ENCODE measurements around the gene RPS6KC1. TPM values are rescaled to one million over a fixed set of nuclear protein-coding genes. Genes with fewer than 3 reads are reported as not detected.

Gene RPS6KC1
- total and polyA plus RNA-seq, 9 of the 15 experiments (the other 6 are each of a cell fraction or from before 2014, with no cell fraction given), result 4.3 to 34.6 (median 20.9) TPM

GRCh38 chr1:213051127-213051880, at the start of gene RPS6KC1 (continued):
- TF ChIP-seq ZNF318 (IDR thresholded peaks at IDR 0.05; ENCODE audit: borderline replicate concordance in 1 of 2, low read depth in 1 of 2), result peak in 1 of 2 experiments; percentile 89; a peak in 2 of 4 replicates
- TF ChIP-seq MTF1 (CRISPR knock-in tag; IDR thresholded peaks at IDR 0.05; ENCODE audit: borderline replicate concordance), result 0 out of 2 replicates have a peak, but pooled peaks have one; percentile 62
- TF ChIP-seq FOXJ2 (tag; IDR thresholded peaks at IDR 0.05), result 0 out of 2 replicates have a peak, but pooled peaks have one; percentile 40
- no peak for TF ChIP-seq PPARD (CRISPR knock-in tag; IDR thresholded peaks at IDR 0.05)
- no peak for TF ChIP-seq PURB (CRISPR knock-in tag; IDR thresholded peaks at IDR 0.05; ENCODE audit: low read depth)
- no peak for TF ChIP-seq PHF21A (IDR thresholded peaks at IDR 0.05; ENCODE audit: borderline replicate concordance, low read depth)
- TF ChIP-seq, protein P1, sequence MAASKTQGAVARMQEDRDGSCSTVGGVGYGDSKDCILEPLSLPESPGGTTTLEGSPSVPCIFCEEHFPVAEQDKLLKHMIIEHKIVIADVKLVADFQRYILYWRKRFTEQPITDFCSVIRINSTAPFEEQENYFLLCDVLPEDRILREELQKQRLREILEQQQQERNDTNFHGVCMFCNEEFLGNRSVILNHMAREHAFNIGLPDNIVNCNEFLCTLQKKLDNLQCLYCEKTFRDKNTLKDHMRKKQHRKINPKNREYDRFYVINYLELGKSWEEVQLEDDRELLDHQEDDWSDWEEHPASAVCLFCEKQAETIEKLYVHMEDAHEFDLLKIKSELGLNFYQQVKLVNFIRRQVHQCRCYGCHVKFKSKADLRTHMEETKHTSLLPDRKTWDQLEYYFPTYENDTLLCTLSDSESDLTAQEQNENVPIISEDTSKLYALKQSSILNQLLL (CRISPR knock-in tag; IDR thresholded peaks at IDR 0.05; ENCODE audit: borderline replicate concordance), result no peak
- 0 out of 4 replicates have a peak, but pooled peaks of 1 of the 2 experiments have one; percentile 19 for TF ChIP-seq RAD21 (CRISPR knock-in tag; conservative IDR thresholded peaks at IDR 0.05 in 1 of 2, IDR thresholded peaks at IDR 0.05 in 1 of 2)
- peak; percentile 77 for TF ChIP-seq ELF1 (tag; IDR thresholded peaks at IDR 0.05)
- TF ChIP-seq ARNT (IDR thresholded peaks at IDR 0.05), result peak in 1 of 2 experiments; percentile 89; a peak in 1 of 4 replicates
- TF ChIP-seq, protein P2, sequence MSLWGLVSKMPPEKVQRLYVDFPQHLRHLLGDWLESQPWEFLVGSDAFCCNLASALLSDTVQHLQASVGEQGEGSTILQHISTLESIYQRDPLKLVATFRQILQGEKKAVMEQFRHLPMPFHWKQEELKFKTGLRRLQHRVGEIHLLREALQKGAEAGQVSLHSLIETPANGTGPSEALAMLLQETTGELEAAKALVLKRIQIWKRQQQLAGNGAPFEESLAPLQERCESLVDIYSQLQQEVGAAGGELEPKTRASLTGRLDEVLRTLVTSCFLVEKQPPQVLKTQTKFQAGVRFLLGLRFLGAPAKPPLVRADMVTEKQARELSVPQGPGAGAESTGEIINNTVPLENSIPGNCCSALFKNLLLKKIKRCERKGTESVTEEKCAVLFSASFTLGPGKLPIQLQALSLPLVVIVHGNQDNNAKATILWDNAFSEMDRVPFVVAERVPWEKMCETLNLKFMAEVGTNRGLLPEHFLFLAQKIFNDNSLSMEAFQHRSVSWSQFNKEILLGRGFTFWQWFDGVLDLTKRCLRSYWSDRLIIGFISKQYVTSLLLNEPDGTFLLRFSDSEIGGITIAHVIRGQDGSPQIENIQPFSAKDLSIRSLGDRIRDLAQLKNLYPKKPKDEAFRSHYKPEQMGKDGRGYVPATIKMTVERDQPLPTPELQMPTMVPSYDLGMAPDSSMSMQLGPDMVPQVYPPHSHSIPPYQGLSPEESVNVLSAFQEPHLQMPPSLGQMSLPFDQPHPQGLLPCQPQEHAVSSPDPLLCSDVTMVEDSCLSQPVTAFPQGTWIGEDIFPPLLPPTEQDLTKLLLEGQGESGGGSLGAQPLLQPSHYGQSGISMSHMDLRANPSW (CRISPR knock-in tag; IDR thresholded peaks at IDR 0.05), result no peak
- peak; percentile 85; the same call in 1 of the 2 replicates for TF ChIP-seq TEAD4 (IDR thresholded peaks at IDR 0.05; ENCODE audit: low read length)
- no peak for TF ChIP-seq TEAD4 (CRISPR knock-in tag; IDR thresholded peaks at IDR 0.05; ENCODE audit: borderline replicate concordance)

Measured in K562 (cell line).